Tibial nerve (tissue), 4 donors: Measurements from ENCODE around the gene BCL2. TPM values are rescaled to one million over a fixed set of nuclear protein-coding genes. Genes with fewer than 3 reads are reported as not detected.

Source experiments
- DNase-seq, 2 donors: peaks; one replicate each; pipeline ENCODE4 v3.0.0-alpha.2; 2019; ENCODE audit warnings: low spot score in 2 of 2
- H3K27ac ChIP-seq, 4 donors: fragments of 200-600 bp; sonication (generic) in 3 of 4; one replicate each; pipeline ENCODE4 v1.5.1; 2017 to 2019; ENCODE audit warnings: mild to moderate bottlenecking in 1 of 4
- H3K27me3 ChIP-seq, 2 donors: fragments of 200-600 bp; sonication (generic) in 1 of 2; one replicate each; pipeline versions ENCODE4 v1.5.1 to v1.6.0; 2017 to 2019
- H3K36me3 ChIP-seq, 3 donors: fragments of 200-600 bp; sonication (generic); one replicate each; pipeline ENCODE4 v1.5.1; 2018 to 2019
- H3K4me1 ChIP-seq, 4 donors: fragments of 200-600 bp; sonication (generic) in 3 of 4; one replicate each; pipeline ENCODE4 v1.5.1; 2017 to 2019
- H3K4me3 ChIP-seq, 4 donors: fragments of 200-600 bp; sonication (generic) in 3 of 4; one replicate each; pipeline ENCODE4 v1.5.1; 2017 to 2019; ENCODE audit warnings: mild to moderate bottlenecking in 1 of 4, moderate library complexity in 1 of 4
- H3K9me3 ChIP-seq, 4 donors: fragments of 200-600 bp; sonication (generic) in 3 of 4; one replicate each; pipeline ENCODE4 v1.5.1; 2017 to 2019
- CTCF ChIP-seq, 5 experiments: fragments of 200-600 bp in 3 of 5; fragments of 450-650 bp in 2 of 5; sonication (generic) in 3 of 5; IDR thresholded peaks; one replicate each; pipeline ENCODE4 v1.5.1; 2016 to 2019; ENCODE audit warnings: antibody characterized with exemption in 5 of 5, mild to moderate bottlenecking in 3 of 5, moderate library complexity in 2 of 5
- EP300 ChIP-seq, 2 donors: sonication (generic); formaldehyde crosslinking; IDR thresholded peaks; one replicate each; pipeline ENCODE4 v1.6.1; 2017; ENCODE audit warnings: antibody characterized with exemption in 2 of 2, mild to moderate bottlenecking in 1 of 2
- POLR2A ChIP-seq, 2 donors: fragments of 450-650 bp; IDR thresholded peaks; one replicate each; pipeline ENCODE4 v1.6.1; 2017; ENCODE audit warnings: antibody characterized with exemption in 2 of 2, mild to moderate bottlenecking in 2 of 2, moderate library complexity in 2 of 2
- WGBS, 2 donors: methylation state at CpG; one replicate each; pipeline ENCODE4 v1.1.5; 2018; 5-methylcytosine and 5-hydroxymethylcytosine counted together
- total RNA-seq, 4 donors: library from RNA; depleted of rRNA; stranded (reverse); fragments of >200 nt; gene quantifications; one replicate each; pipeline ENCODE4 v1.1.0, GENCODE V29; 2016

The BCL2 gene
- total RNA-seq, 4 donors from 2014 or later: 54.7 to 79.1 (median 67.0) TPM

- Histone ChIP-seq H3K27me3 (no peaks in the 10 kb centered on the region), H3K4me1 (peaks cover 0 to 70% (median 52%) of the 10 kb centered on the region in 4 donors), H3K4me3 (no peak overlapping the region), H3K36me3 (no peaks in the 10 kb centered on the region), H3K27ac (peak overlapping the region in 3 of 4 donors; percentile 2 to 45 (median 35)), H3K9me3 (no peaks in the 10 kb centered on the region)
- WGBS, 2 donors: 71 to 80% methylated on average over 5 of the region's 5 CpGs
- TF ChIP-seq EP300 (IDR thresholded peaks at IDR 0.05) (no peak), CTCF (IDR thresholded peaks at IDR 0.05) (no peak), POLR2A (IDR thresholded peaks at IDR 0.05) (no peak)
- no peak for DNase-seq
Observed at GRCh38 chr18:63182310-63182772, 137.2 kb downstream of the BCL2 start.

GRCh38 chr18:63181706-63182309, 137.8 kb downstream of the BCL2 start:
- Histone ChIP-seq H3K27me3 (no peaks in the 10 kb centered on the region), H3K36me3 (no peaks in the 10 kb centered on the region), H3K9me3 (no peaks in the 10 kb centered on the region), H3K4me3 (no peak overlapping the region), H3K27ac (peak overlapping the region in 2 of 4 donors; percentile 35 to 45), H3K4me1 (peaks cover 0 to 70% (median 47%) of the 10 kb centered on the region in 4 donors)
- WGBS, 2 donors: 57 to 63% methylated on average over 5 of the region's 5 CpGs
- DNase-seq: no peak
- no peak for TF ChIP-seq CTCF (IDR thresholded peaks at IDR 0.05)
- TF ChIP-seq EP300 (IDR thresholded peaks at IDR 0.05): no peak
- no peak for TF ChIP-seq POLR2A (IDR thresholded peaks at IDR 0.05)

- TF ChIP-seq POLR2A (IDR thresholded peaks at IDR 0.05): no peak
- TF ChIP-seq CTCF (IDR thresholded peaks at IDR 0.05): no peak
- no peak for TF ChIP-seq EP300 (IDR thresholded peaks at IDR 0.05)
- Histone ChIP-seq H3K36me3 (no peaks in the 10 kb centered on the region), H3K27ac (peak overlapping the region in 1 of 4 donors; percentile 64), H3K27me3 (no peaks in the 10 kb centered on the region), H3K4me1 (peaks cover 0 to 73% (median 48%) of the 10 kb centered on the region in 4 donors), H3K4me3 (no peak overlapping the region), H3K9me3 (no peaks in the 10 kb centered on the region)
- no peak for DNase-seq
- WGBS, 2 donors: 76 to 84% methylated on average over 5 of the region's 5 CpGs
Observed at GRCh38 chr18:63180971-63181376, 138.6 kb downstream of the BCL2 start.

GRCh38 chr18:63180321-63180720, 139.2 kb downstream of the BCL2 start:
- Histone ChIP-seq H3K27ac (peak overlapping the region in 2 of 4 donors; percentile 3 to 64), H3K4me1 (peaks cover 0 to 79% (median 50%) of the 10 kb centered on the region in 4 donors)

More at GRCh38 chr18:63180321-63180720, 139.2 kb downstream of the BCL2 start:
- TF ChIP-seq CTCF (IDR thresholded peaks at IDR 0.05) (no peak), POLR2A (IDR thresholded peaks at IDR 0.05) (no peak), EP300 (IDR thresholded peaks at IDR 0.05) (no peak)
- H3K9me3 ChIP-seq: no peaks in the 10 kb centered on the region
- H3K36me3 ChIP-seq: no peaks in the 10 kb centered on the region
- H3K27me3 ChIP-seq: no peaks in the 10 kb centered on the region
- no peak for DNase-seq
- 46 to 54% methylated on average over 11 of the region's 11 CpGs for WGBS, 2 donors
- no peak overlapping the region for H3K4me3 ChIP-seq
